Calu3 (cell line): ENCODE results near the gene MEA1. TPM values are rescaled to one million over a fixed set of nuclear protein-coding genes. Genes with fewer than 3 reads are reported as not detected.

Experiments
- BruUV-seq: library from RNA; stranded (reverse); fragments of 400-500 nt; replicated peaks from 2 replicates; lab custom pipeline; 2021; lab: Mats Ljungman, UMichigan
- CTCF ChIA-PET: fragments of 300-600 bp; sonication (Branson Sonifier 250); formaldehyde crosslinking; loops from one replicate; lab custom pipeline; 2022; ENCODE audit warnings: antibody characterized with exemption; lab: Charles Lee
- DNase-seq: peaks from one replicate; pipeline ENCODE4 v3.0.0; 2022
- H3K27ac Mint-ChIP-seq: one replicate; pipeline ENCODE4 v1.8.0; 2022; ENCODE audit warnings: mixed read lengths; ENCODE audit not compliant: unreplicated experiment
- H3K27me3 Mint-ChIP-seq: one replicate; pipeline ENCODE4 v1.8.0; 2022; ENCODE audit warnings: mixed read lengths; ENCODE audit not compliant: unreplicated experiment
- H3K36me3 Mint-ChIP-seq: one replicate; pipeline ENCODE4 v1.8.0; 2022; ENCODE audit warnings: mild to moderate bottlenecking, moderate library complexity, mixed read lengths; ENCODE audit not compliant: insufficient read depth, unreplicated experiment
- H3K4me1 Mint-ChIP-seq: one replicate; pipeline ENCODE4 v1.8.0; 2022; ENCODE audit warnings: mild to moderate bottlenecking, low read depth, mixed read lengths; ENCODE audit not compliant: unreplicated experiment
- H3K4me3 Mint-ChIP-seq: one replicate; pipeline ENCODE4 v1.8.0; 2022; ENCODE audit warnings: mild to moderate bottlenecking, low read depth, moderate library complexity, mixed read lengths; ENCODE audit not compliant: unreplicated experiment
- H3K9me3 Mint-ChIP-seq: one replicate; pipeline ENCODE4 v1.8.0; 2022; ENCODE audit warnings: low read depth, mixed read lengths; ENCODE audit not compliant: unreplicated experiment
- CTCF ChIP-seq: fragments of 200-600 bp; IDR thresholded peaks from one replicate; pipeline ENCODE4 v1.8.0; 2022; ENCODE audit warnings: antibody characterized with exemption; ENCODE audit not compliant: unreplicated experiment
- intact Hi-C: fragments of 100-400 bp; cut with micrococcal nuclease; formaldehyde crosslinking; loops from one replicate; pipeline ENCODE4 v1.10.0; 2022; ENCODE audit not compliant: unreplicated experiment
- total RNA-seq: library from RNA; stranded (reverse); gene quantifications from 2 replicates; pipeline ENCODE4 v1.2.3, GENCODE V29; 2022

MEA1 gene
- total RNA-seq, 1 experiment from 2014 or later = 115 TPM

- TF ChIP-seq CTCF = no peak
- no peaks in the 10 kb centered on the region for H3K9me3 Mint-ChIP-seq
- intact Hi-C loops = no loop called here
- no peak overlapping the region for H3K4me3 Mint-ChIP-seq
- no peaks in the 10 kb centered on the region for H3K27me3 Mint-ChIP-seq
- CTCF ChIA-PET = interaction anchor here (0.5 kb wide), 1 partner anchor 468 kb away, joined by 3 read pairs; no protein-coding TSS in a partner anchor
- no peak overlapping the region for H3K27ac Mint-ChIP-seq
- DNase-seq = no peak
- H3K4me1 Mint-ChIP-seq = no peaks in the 10 kb centered on the region
- H3K36me3 Mint-ChIP-seq = peaks cover 82% of the 10 kb centered on the region
- no TSS peak for BruUV-seq
Measured at GRCh38 chr6:43032326-43032725, 18.6 kb upstream of the MEA1 start.

GRCh38 chr6:43029120-43029519 is 15.4 kb upstream of the MEA1 start:
- Mint-ChIP-seq H3K4me1 (no peaks in the 10 kb centered on the region), H3K27me3 (no peaks in the 10 kb centered on the region), H3K9me3 (no peaks in the 10 kb centered on the region), H3K27ac (no peak overlapping the region), H3K36me3 (peaks cover 86% of the 10 kb centered on the region), H3K4me3 (no peak overlapping the region)
- no TSS peak for BruUV-seq
- no peak for TF ChIP-seq CTCF
- intact Hi-C loops = no loop called here
- CTCF ChIA-PET = no interaction called here
- no peak for DNase-seq

- Mint-ChIP-seq H3K4me1 (no peaks in the 10 kb centered on the region), H3K4me3 (no peak overlapping the region), H3K36me3 (peaks cover 85% of the 10 kb centered on the region), H3K27ac (no peak overlapping the region), H3K27me3 (no peaks in the 10 kb centered on the region), H3K9me3 (no peaks in the 10 kb centered on the region)
- TF ChIP-seq CTCF = no peak
- no TSS peak for BruUV-seq
- intact Hi-C loops = no loop called here
- no peak for DNase-seq
- CTCF ChIA-PET = no interaction called here
Measured at GRCh38 chr6:43026365-43026764, 12.6 kb upstream of the MEA1 start.

- no peak for TF ChIP-seq CTCF
- intact Hi-C loops = no loop called here
- Mint-ChIP-seq H3K9me3 (no peaks in the 10 kb centered on the region), H3K27ac (no peak overlapping the region), H3K27me3 (no peaks in the 10 kb centered on the region), H3K4me1 (no peaks in the 10 kb centered on the region), H3K36me3 (peaks cover 78% of the 10 kb centered on the region), H3K4me3 (no peak overlapping the region)
- CTCF ChIA-PET = no interaction called here
- no peak for DNase-seq
- BruUV-seq = no TSS peak
Measured at GRCh38 chr6:43024436-43024835, 10.7 kb upstream of the MEA1 start.
